Measurements from ENCODE around the gene GPC6.

GPC6 gene

GRCh38 chr13:93270769-93271742 is 44.4 kb downstream of the GPC6 start:
- peak; percentile 67 for DNase-seq
- H3K27ac ChIP-seq: peak overlapping the region; percentile 79
- peaks cover 12% of the 10 kb centered on the region; the same call in 1 of the 2 replicates for H3K36me3 ChIP-seq
- H3K9me3 ChIP-seq (ENCODE audit: severe bottlenecking): no peaks in the 10 kb centered on the region
- H3K27me3 ChIP-seq (ENCODE audit: insufficient read depth, low read depth, severe bottlenecking): no peaks in the 10 kb centered on the region
- TF ChIP-seq, protein P1, sequence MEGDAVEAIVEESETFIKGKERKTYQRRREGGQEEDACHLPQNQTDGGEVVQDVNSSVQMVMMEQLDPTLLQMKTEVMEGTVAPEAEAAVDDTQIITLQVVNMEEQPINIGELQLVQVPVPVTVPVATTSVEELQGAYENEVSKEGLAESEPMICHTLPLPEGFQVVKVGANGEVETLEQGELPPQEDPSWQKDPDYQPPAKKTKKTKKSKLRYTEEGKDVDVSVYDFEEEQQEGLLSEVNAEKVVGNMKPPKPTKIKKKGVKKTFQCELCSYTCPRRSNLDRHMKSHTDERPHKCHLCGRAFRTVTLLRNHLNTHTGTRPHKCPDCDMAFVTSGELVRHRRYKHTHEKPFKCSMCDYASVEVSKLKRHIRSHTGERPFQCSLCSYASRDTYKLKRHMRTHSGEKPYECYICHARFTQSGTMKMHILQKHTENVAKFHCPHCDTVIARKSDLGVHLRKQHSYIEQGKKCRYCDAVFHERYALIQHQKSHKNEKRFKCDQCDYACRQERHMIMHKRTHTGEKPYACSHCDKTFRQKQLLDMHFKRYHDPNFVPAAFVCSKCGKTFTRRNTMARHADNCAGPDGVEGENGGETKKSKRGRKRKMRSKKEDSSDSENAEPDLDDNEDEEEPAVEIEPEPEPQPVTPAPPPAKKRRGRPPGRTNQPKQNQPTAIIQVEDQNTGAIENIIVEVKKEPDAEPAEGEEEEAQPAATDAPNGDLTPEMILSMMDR (IDR thresholded peaks at IDR 0.05; ENCODE audit: low read depth, low read length): no peak
- H3K4me3 ChIP-seq (ENCODE audit: low read depth, low read length): peak overlapping the region; percentile 30

GRCh38 chr13:93279982-93280381 is 53.4 kb downstream of the GPC6 start:
- no peak for DNase-seq
- Histone ChIP-seq H3K4me3 (ENCODE audit: low read depth, low read length) (no peak overlapping the region), H3K27ac (no peak overlapping the region), H3K36me3 (peaks cover 26% of the 10 kb centered on the region), H3K27me3 (ENCODE audit: insufficient read depth, low read depth, severe bottlenecking) (no peaks in the 10 kb centered on the region), H3K9me3 (ENCODE audit: severe bottlenecking) (no peaks in the 10 kb centered on the region)
- TF ChIP-seq, protein P1 (IDR thresholded peaks at IDR 0.05; ENCODE audit: low read depth, low read length): no peak

DNA sequence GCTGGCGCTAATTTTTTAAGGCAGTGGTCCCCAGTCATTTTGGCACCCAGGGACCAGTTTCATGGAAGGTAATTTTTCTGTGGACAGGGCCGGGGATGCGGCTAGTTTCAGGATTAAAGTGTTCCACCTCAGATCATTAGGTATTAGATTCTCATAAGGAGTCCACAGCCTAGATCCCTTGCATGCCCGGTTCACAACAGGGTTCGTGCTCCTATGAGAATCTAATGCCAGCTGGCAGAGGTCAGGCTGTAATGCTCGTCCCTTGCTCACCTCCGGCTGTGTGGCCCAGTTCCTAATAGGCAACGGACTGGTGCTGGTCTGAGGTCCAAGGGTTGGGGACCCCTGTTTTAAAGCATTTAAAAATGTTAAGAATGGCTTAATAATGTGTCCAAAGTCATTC is 54.1 kb downstream of the GPC6 start:
- Histone ChIP-seq H3K27me3 (ENCODE audit: insufficient read depth, low read depth, severe bottlenecking) (no peaks in the 10 kb centered on the region), H3K4me3 (ENCODE audit: low read depth, low read length) (no peak overlapping the region), H3K27ac (no peak overlapping the region), H3K36me3 (peaks cover 26% of the 10 kb centered on the region), H3K9me3 (ENCODE audit: severe bottlenecking) (no peaks in the 10 kb centered on the region)
- DNase-seq: no peak
- TF ChIP-seq, protein P1 (IDR thresholded peaks at IDR 0.05; ENCODE audit: low read depth, low read length): no peak

DNA sequence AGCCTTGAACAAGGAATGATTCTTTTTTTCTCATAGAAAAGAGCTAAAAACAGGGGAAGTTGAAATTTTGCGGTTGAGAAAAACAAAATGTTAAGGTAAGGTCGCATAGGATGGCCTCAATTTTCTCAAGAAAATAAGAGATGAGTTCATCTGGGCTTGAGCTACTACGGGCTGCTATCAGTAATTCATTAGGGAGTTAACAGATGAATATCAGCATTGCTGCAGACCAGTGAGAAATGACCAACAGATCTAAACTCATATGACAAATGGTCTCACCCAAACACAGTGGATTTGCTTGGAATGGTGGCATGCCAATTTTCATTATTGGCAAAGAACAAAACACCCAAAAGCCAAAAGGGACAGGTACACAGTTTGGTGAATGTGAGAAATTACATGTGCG is 56.6 kb downstream of the GPC6 start:
- peak overlapping the region; percentile 26 for H3K4me3 ChIP-seq (ENCODE audit: low read depth, low read length)
- TF ChIP-seq, protein P1 (IDR thresholded peaks at IDR 0.05; ENCODE audit: low read depth, low read length): no peak

GRCh38 chr13:93284064-93284463 is 57.5 kb downstream of the GPC6 start:
- Histone ChIP-seq H3K27me3 (ENCODE audit: insufficient read depth, low read depth, severe bottlenecking) (no peaks in the 10 kb centered on the region), H3K27ac (peak overlapping the region; percentile 69), H3K4me3 (ENCODE audit: low read depth, low read length) (peak overlapping the region; percentile 42), H3K36me3 (peaks cover 21% of the 10 kb centered on the region), H3K9me3 (ENCODE audit: severe bottlenecking) (no peaks in the 10 kb centered on the region)
- TF ChIP-seq, protein P1 (IDR thresholded peaks at IDR 0.05; ENCODE audit: low read depth, low read length): no peak
- DNase-seq: peak; percentile 63

More for the DNA sequence above, 56.6 kb downstream of the GPC6 start:
- no peak for DNase-seq
- Histone ChIP-seq H3K36me3 (peaks cover 26% of the 10 kb centered on the region), H3K27ac (peak overlapping the region; percentile 69), H3K9me3 (ENCODE audit: severe bottlenecking) (no peaks in the 10 kb centered on the region), H3K27me3 (ENCODE audit: insufficient read depth, low read depth, severe bottlenecking) (no peaks in the 10 kb centered on the region)
